Endothelial cell of umbilical vein (primary cell): Measurements from ENCODE around the gene TRIM50. TPM values are rescaled to one million over a fixed set of nuclear protein-coding genes. Genes with fewer than 3 reads are reported as not detected.

ENCODE experiments used
- BruUV-seq: library from RNA; stranded (reverse); fragments of 400-500 nt; replicated peaks from 2 replicates; lab custom pipeline; 2021; lab: Mats Ljungman, UMichigan
- CTCF ChIA-PET: fragments of 300-600, 350-600 bp; sonication (Branson Sonifier 250); formaldehyde crosslinking; loops from one replicate; lab custom pipeline; 2021; ENCODE audit warnings: antibody characterized with exemption, inconsistent platforms; lab: Charles Lee
- POLR2A ChIA-PET: fragments of 300-600, 350-600 bp; sonication (Branson Sonifier 250); formaldehyde crosslinking; loops from one replicate; lab custom pipeline; 2021; ENCODE audit warnings: antibody characterized with exemption, inconsistent platforms; lab: Charles Lee
- DNase-seq: peaks from one replicate; pipeline ENCODE4 v3.0.0-alpha.2; 2011; ENCODE audit warnings: low read depth, low spot score
- FAIRE-seq: peaks from 2 replicates; lab custom pipeline; 2011; peaks lifted over from hg19 to GRCh38; lab: Jason Lieb, UNC
- H2AFZ ChIP-seq: 2 replicates; pipeline ENCODE4 v1.6.0; 2012; ENCODE audit warnings: low read depth, low read length, control low read depth, inconsistent platforms
- H3K27ac ChIP-seq: 2 replicates; pipeline ENCODE4 v1.5.1; 2011; ENCODE audit warnings: low read depth, mild to moderate bottlenecking, control low read depth, low read length, moderate library complexity; ENCODE audit not compliant: insufficient read depth
- H3K27me3 ChIP-seq, 2 experiments: 2 replicates each; pipeline versions ENCODE4 v1.6.0 to v1.6.1; 2011; ENCODE audit warnings: low read length in 2 of 2, mixed read lengths in 1 of 2; ENCODE audit not compliant: control insufficient read depth in 2 of 2, insufficient read depth in 2 of 2
- H3K36me3 ChIP-seq, 2 experiments: 2 replicates in 1 of 2; 3 replicates in 1 of 2; pipeline ENCODE4 v1.5.1; 2011; ENCODE audit warnings: low read length in 2 of 2, mild to moderate bottlenecking in 1 of 2, moderate library complexity in 1 of 2; ENCODE audit not compliant: control insufficient read depth in 2 of 2, insufficient read depth in 2 of 2; ENCODE audit errors: extremely low read depth in 1 of 2
- H3K4me1 ChIP-seq: 3 replicates; pipeline ENCODE4 v1.5.1; 2011; ENCODE audit warnings: mild to moderate bottlenecking, low read length; ENCODE audit not compliant: control insufficient read depth, insufficient read depth; ENCODE audit errors: extremely low read depth
- H3K4me2 ChIP-seq: 2 replicates; pipeline ENCODE4 v1.6.1; 2011; ENCODE audit warnings: low read length, control low read depth, mixed read lengths; ENCODE audit not compliant: insufficient read depth
- H3K4me3 ChIP-seq, 3 experiments: fragments of 200-600 bp in 1 of 3; sonication (generic), shearing (Covaris generic) in 1 of 3; replicated peaks in 1 of 3; 2 replicates each; pipeline ENCODE4 v1.5.1; 2011 to 2016; ENCODE audit warnings: control low read depth in 3 of 3, low read length in 3 of 3, mild to moderate bottlenecking in 2 of 3, inconsistent platforms in 1 of 3, low read depth in 1 of 3, moderate library complexity in 1 of 3; ENCODE audit not compliant: insufficient read depth in 1 of 3
- H3K79me2 ChIP-seq: 2 replicates; pipeline ENCODE4 v1.6.0; 2012; ENCODE audit warnings: low read length, inconsistent platforms; ENCODE audit not compliant: control insufficient read depth, insufficient read depth
- H3K9ac ChIP-seq: replicated peaks from 2 replicates; pipeline ENCODE3; 2011; ENCODE audit warnings: low read length, control low read depth; ENCODE audit not compliant: insufficient read depth; ENCODE audit errors: extremely low read depth
- H3K9me1 ChIP-seq: replicated peaks from 3 replicates; pipeline ENCODE4 v1.6.0; 2011; ENCODE audit warnings: mild to moderate bottlenecking, low read length; ENCODE audit not compliant: control insufficient read depth, insufficient read depth; ENCODE audit errors: extremely low read depth
- H3K9me3 ChIP-seq: replicated peaks from 2 replicates; pipeline ENCODE4 v1.5.1; 2012; ENCODE audit warnings: low read length, inconsistent platforms; ENCODE audit not compliant: control insufficient read depth, insufficient read depth
- H4K20me1 ChIP-seq: replicated peaks from 2 replicates; pipeline ENCODE3; 2011; ENCODE audit warnings: mild to moderate bottlenecking, low read length; ENCODE audit not compliant: control insufficient read depth, insufficient read depth; ENCODE audit errors: extremely low read depth
- CTCF ChIP-seq, 2 donors: IDR thresholded peaks; 1 replicate in 1 of 2; 2 replicates in 1 of 2; pipeline ENCODE4 v1.5.1; 2011; ENCODE audit warnings: low read length in 2 of 2, mild to moderate bottlenecking in 2 of 2, moderate library complexity in 2 of 2, control low read depth in 1 of 2, inconsistent platforms in 1 of 2, low read depth in 1 of 2; ENCODE audit not compliant: insufficient read depth in 1 of 2; ENCODE audit errors: extremely low read depth in 1 of 2
- EZH2 ChIP-seq: IDR thresholded peaks from 2 replicates; pipeline ENCODE4 v1.6.1; 2012; ENCODE audit warnings: borderline replicate concordance, low read depth, mild to moderate bottlenecking, moderate library complexity, low read length, inconsistent platforms; ENCODE audit not compliant: severe bottlenecking
- FOS ChIP-seq: IDR thresholded peaks from 2 replicates; pipeline ENCODE4 v1.6.1; 2011; ENCODE audit warnings: mild to moderate bottlenecking, low read length, moderate library complexity, borderline replicate concordance; ENCODE audit not compliant: insufficient read depth
- GATA2 ChIP-seq: IDR thresholded peaks from 2 replicates; pipeline ENCODE4 v1.7.0; 2011; ENCODE audit warnings: low read depth, mild to moderate bottlenecking, moderate library complexity, mixed read lengths, low read length; ENCODE audit not compliant: insufficient read length, insufficient read depth
- JUN ChIP-seq: IDR thresholded peaks from 2 replicates; pipeline ENCODE4 v1.6.1; 2011; ENCODE audit warnings: borderline replicate concordance, low read depth; ENCODE audit not compliant: insufficient read length, insufficient read depth
- MAX ChIP-seq: IDR thresholded peaks from 2 replicates; pipeline ENCODE4 v1.6.1; 2011; ENCODE audit not compliant: insufficient read depth, insufficient read length
- MYC ChIP-seq: IDR thresholded peaks from one replicate; pipeline ENCODE4 v1.6.1; 2011; ENCODE audit warnings: mild to moderate bottlenecking, low read depth, low read length
- POLR2A ChIP-seq: IDR thresholded peaks from 2 replicates; pipeline ENCODE4 v1.6.1; 2012; ENCODE audit warnings: low read depth, mild to moderate bottlenecking, control low read depth, low read length
- POLR2AphosphoS5 ChIP-seq: IDR thresholded peaks from 2 replicates; pipeline ENCODE4 v1.6.1; 2012; ENCODE audit warnings: low read depth, mild to moderate bottlenecking, control low read depth, low read length, moderate library complexity; ENCODE audit not compliant: insufficient read depth
- dilution Hi-C: fragments of 300-500 bp; cut with MboI; formaldehyde crosslinking; loops from one replicate; pipeline ENCODE4 v1.15.0; 2019; ENCODE audit warnings: low sequenced_read_pairs; ENCODE audit not compliant: extremely low pct_ligation_motif_present
- intact Hi-C: fragments of 100-400 bp; cut with micrococcal nuclease; formaldehyde crosslinking; loops from one replicate; pipeline ENCODE4 v1.10.0; 2022
- polyA plus RNA-seq, 4 experiments: library from polyadenylated mRNA; depleted of rRNA in 3 of 4; stranded (reverse) in 3 of 4; unstranded in 1 of 4; fragments of >200 nt; gene quantifications; 2 replicates each; pipeline versions ENCODE4 v1.2.1 to v1.2.3, GENCODE V29; 2011 to 2012; ENCODE audit warnings: missing spikeins in 1 of 4
- total RNA-seq: library from RNA; stranded (reverse); gene quantifications from 2 replicates; pipeline ENCODE4 v1.2.3, GENCODE V29; 2021

The TRIM50 gene
- total and polyA plus RNA-seq, 2 donors (not counting 3 experiments of a cell fraction or from before 2014, with no cell fraction given): not detected

- DNase-seq: no peak
- no TSS peak for BruUV-seq
- TF ChIP-seq EZH2 (no peak), POLR2AphosphoS5 (no peak), FOS (no peak), MYC (no peak), JUN (no peak), GATA2 (no peak), CTCF (IDR thresholded peaks at IDR 0.05; ENCODE audit: extremely low read depth in 1 of 2, insufficient read depth in 1 of 2, low read depth in 1 of 2, low read length in 2 of 2) (no peak), POLR2A (no peak), MAX (no peak)
- H3K27me3 ChIP-seq: peaks cover 0 to 3% of the 10 kb centered on the region in 2 experiments
- H3K9ac ChIP-seq: no peak overlapping the region
- no peaks in the 10 kb centered on the region for H4K20me1 ChIP-seq
- POLR2A ChIA-PET: no interaction called here
- no peak overlapping the region for H3K27ac ChIP-seq
- H3K9me3 ChIP-seq: no peaks in the 10 kb centered on the region
- H3K36me3 ChIP-seq: no peaks in the 10 kb centered on the region
- H2AFZ ChIP-seq: no peak overlapping the region
- no peaks in the 10 kb centered on the region for H3K9me1 ChIP-seq
- H3K4me1 ChIP-seq: peaks cover 16% of the 10 kb centered on the region
- no peak overlapping the region for H3K4me3 ChIP-seq
- no peak overlapping the region for H3K4me2 ChIP-seq
- no peak for FAIRE-seq
- dilution Hi-C loops (no loop called here), intact Hi-C loops (no loop called here)
- CTCF ChIA-PET: interaction anchor here (0.7 kb wide), 1 partner anchor 99 kb away, joined by 3 read pairs; no protein-coding TSS in a partner anchor
- no peaks in the 10 kb centered on the region for H3K79me2 ChIP-seq
Measured at GRCh38 chr7:73353243-73353642, 25.4 kb upstream of the TRIM50 start.
